Spleen (tissue), 7 donors: ENCODE measurements around the gene NFKBIZ.

Source experiments
- POLR2A ChIP-seq, 3 donors: fragments of 450-650 bp; IDR thresholded peaks; one replicate each; pipeline ENCODE4 v1.5.1; 2017; ENCODE audit warnings: antibody characterized with exemption in 3 of 3, mild to moderate bottlenecking in 1 of 3
- TF ChIP-seq, protein P1 (sequence below), 11 experiments: fragments of 200-600 bp in 7 of 11; fragments of 450-650 bp in 4 of 11; sonication (generic) in 4 of 11; IDR thresholded peaks in 8 of 11; conservative IDR thresholded peaks in 3 of 11; 1 replicate in 7 of 11; 2 replicates in 4 of 11; pipeline versions ENCODE4 v1.4.0 to v1.8.0; 2016 to 2021; ENCODE audit warnings: antibody characterized with exemption in 11 of 11, inconsistent platforms in 4 of 11, mild to moderate bottlenecking in 1 of 11
- donor health status: DM: no; HTN: no; CAD: no; lungs with moderate emphysema.
- donor health status: DM: no; HTN: no; CAD: no.
- donor health status: DM: no; HTN: no; CAD: no.

- TF ChIP-seq POLR2A (IDR thresholded peaks at IDR 0.05): no peak
- TF ChIP-seq, protein P1, sequence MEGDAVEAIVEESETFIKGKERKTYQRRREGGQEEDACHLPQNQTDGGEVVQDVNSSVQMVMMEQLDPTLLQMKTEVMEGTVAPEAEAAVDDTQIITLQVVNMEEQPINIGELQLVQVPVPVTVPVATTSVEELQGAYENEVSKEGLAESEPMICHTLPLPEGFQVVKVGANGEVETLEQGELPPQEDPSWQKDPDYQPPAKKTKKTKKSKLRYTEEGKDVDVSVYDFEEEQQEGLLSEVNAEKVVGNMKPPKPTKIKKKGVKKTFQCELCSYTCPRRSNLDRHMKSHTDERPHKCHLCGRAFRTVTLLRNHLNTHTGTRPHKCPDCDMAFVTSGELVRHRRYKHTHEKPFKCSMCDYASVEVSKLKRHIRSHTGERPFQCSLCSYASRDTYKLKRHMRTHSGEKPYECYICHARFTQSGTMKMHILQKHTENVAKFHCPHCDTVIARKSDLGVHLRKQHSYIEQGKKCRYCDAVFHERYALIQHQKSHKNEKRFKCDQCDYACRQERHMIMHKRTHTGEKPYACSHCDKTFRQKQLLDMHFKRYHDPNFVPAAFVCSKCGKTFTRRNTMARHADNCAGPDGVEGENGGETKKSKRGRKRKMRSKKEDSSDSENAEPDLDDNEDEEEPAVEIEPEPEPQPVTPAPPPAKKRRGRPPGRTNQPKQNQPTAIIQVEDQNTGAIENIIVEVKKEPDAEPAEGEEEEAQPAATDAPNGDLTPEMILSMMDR (IDR thresholded peaks at IDR 0.05 in 8 of 11, conservative IDR thresholded peaks at IDR 0.05 in 3 of 11): no peak
These were observed 2.8 kb downstream of the NFKBIZ start for GRCh38 chr3:101851850-101852714.
